GM13977 (cell line): ENCODE results near the gene RBMS2.

ENCODE experiments used
- DNase-seq: peaks from one replicate; pipeline ENCODE4 v3.0.0; 2012; ENCODE audit warnings: low spot score
- in situ Hi-C: fragments of 300-500 bp; cut with MboI; formaldehyde crosslinking; loops from one replicate; pipeline ENCODE4 v1.12.0; 2022; ENCODE audit warnings: low sequenced_read_pairs, low pct_unique_long_range_greater_than_20kb, mixed read lengths, inconsistent platforms; ENCODE audit not compliant: unreplicated experiment
- TF ChIP-seq, protein P1 (sequence below): IDR thresholded peaks from 2 replicates; pipeline ENCODE4 v1.5.1; 2012; ENCODE audit warnings: mild to moderate bottlenecking, control low read depth; ENCODE audit not compliant: insufficient read depth; ENCODE audit errors: extremely low read depth, missing control alignments

Gene RBMS2

GRCh38 chr12:56628671-56629458 is 107.2 kb downstream of the RBMS2 start:
- TF ChIP-seq, protein P1, sequence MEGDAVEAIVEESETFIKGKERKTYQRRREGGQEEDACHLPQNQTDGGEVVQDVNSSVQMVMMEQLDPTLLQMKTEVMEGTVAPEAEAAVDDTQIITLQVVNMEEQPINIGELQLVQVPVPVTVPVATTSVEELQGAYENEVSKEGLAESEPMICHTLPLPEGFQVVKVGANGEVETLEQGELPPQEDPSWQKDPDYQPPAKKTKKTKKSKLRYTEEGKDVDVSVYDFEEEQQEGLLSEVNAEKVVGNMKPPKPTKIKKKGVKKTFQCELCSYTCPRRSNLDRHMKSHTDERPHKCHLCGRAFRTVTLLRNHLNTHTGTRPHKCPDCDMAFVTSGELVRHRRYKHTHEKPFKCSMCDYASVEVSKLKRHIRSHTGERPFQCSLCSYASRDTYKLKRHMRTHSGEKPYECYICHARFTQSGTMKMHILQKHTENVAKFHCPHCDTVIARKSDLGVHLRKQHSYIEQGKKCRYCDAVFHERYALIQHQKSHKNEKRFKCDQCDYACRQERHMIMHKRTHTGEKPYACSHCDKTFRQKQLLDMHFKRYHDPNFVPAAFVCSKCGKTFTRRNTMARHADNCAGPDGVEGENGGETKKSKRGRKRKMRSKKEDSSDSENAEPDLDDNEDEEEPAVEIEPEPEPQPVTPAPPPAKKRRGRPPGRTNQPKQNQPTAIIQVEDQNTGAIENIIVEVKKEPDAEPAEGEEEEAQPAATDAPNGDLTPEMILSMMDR: no peak
- DNase-seq: peak; percentile 58
- in situ Hi-C loops: no loop called here

- peak; percentile 65 for DNase-seq
- TF ChIP-seq, protein P1: no peak
- in situ Hi-C loops: no loop called here
Measured at GRCh38 chr12:56629459-56630179, 108.0 kb downstream of the RBMS2 start.

GRCh38 chr12:56630180-56630632 is 108.6 kb downstream of the RBMS2 start, which contains the start of gene BAZ2A:
Gene BAZ2A, minus strand, starts transcription at chr12:56630326. Its CDS starts 12,796 bp downstream, at chr12:56617530.
- in situ Hi-C loops: no loop called here
- DNase-seq: peak; percentile 93
- TF ChIP-seq, protein P1: no peak

DNA sequence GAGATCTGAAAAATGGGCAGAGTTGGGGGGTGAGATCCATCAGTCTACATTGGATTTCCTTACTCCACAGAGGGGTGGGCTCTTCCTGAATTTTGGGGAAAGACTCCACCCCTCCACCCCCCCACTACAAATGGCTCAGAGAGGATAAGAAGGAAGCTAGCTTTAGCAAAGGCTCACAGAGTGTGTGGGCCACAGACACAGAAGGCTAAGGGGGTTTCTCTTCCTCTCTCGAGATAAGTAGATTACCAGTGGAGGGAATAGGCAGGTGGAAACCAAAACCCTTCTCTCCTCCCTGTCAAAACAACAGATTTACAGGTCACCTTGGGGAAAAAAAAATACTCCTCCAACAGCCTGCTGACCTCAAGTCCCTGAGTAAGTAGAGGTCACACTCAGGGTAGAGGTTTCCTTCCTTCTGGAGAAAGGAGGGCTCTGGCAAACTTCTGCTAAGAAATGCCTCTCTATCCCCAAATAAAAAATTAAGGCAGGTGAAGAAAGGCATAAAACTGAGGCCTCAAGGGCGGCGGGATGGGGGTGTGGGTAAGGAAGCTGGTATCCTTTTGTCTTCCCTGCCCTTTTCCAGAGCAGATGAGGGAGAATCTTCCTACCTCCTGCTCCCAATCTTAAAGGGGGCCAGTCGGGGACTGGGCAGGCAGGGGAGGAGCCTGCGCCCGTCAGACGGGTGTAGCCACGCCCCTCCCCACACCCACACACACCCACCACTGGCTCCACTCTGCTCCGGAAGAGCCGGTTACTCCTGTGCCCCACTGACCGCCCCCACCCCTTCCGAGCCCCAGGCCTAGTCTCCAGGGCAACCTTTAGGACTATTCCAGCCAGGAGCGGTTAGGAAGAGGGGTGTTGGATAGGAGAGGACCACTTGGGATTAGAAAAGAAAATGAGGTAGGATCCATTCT is 110.4 kb downstream of the RBMS2 start:
- TF ChIP-seq, protein P1: no peak
- in situ Hi-C loops: no loop called here

GRCh38 chr12:56632701-56633467 is 111.3 kb downstream of the RBMS2 start:
- no peak for DNase-seq
- TF ChIP-seq, protein P1: no peak
- in situ Hi-C loops: no loop called here

More for the DNA sequence above, 110.4 kb downstream of the RBMS2 start:
- peak; percentile 77 for DNase-seq
